Vagina (tissue), 2 donors: Measurements from ENCODE around the gene PFN4.

Experiments used
- POLR2A ChIP-seq, 2 donors: fragments of 450-650 bp; IDR thresholded peaks; one replicate each; pipeline ENCODE4 v1.6.1; 2017; ENCODE audit warnings: antibody characterized with exemption in 2 of 2, mild to moderate bottlenecking in 2 of 2, moderate library complexity in 2 of 2
- TF ChIP-seq, protein P1 (sequence below), 3 experiments: fragments of 450-650 bp in 2 of 3; fragments of 200-600 bp in 1 of 3; sonication (generic) in 1 of 3; IDR thresholded peaks; one replicate each; pipeline ENCODE4 v1.5.1; 2017 to 2019; ENCODE audit warnings: antibody characterized with exemption in 3 of 3, mild to moderate bottlenecking in 2 of 3, moderate library complexity in 2 of 3

- TF ChIP-seq, protein P1, sequence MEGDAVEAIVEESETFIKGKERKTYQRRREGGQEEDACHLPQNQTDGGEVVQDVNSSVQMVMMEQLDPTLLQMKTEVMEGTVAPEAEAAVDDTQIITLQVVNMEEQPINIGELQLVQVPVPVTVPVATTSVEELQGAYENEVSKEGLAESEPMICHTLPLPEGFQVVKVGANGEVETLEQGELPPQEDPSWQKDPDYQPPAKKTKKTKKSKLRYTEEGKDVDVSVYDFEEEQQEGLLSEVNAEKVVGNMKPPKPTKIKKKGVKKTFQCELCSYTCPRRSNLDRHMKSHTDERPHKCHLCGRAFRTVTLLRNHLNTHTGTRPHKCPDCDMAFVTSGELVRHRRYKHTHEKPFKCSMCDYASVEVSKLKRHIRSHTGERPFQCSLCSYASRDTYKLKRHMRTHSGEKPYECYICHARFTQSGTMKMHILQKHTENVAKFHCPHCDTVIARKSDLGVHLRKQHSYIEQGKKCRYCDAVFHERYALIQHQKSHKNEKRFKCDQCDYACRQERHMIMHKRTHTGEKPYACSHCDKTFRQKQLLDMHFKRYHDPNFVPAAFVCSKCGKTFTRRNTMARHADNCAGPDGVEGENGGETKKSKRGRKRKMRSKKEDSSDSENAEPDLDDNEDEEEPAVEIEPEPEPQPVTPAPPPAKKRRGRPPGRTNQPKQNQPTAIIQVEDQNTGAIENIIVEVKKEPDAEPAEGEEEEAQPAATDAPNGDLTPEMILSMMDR (IDR thresholded peaks at IDR 0.05), result no peak
- no peak for TF ChIP-seq POLR2A (IDR thresholded peaks at IDR 0.05)
These were observed 34.2 kb downstream of the PFN4 start for GRCh38 chr2:24088821-24089359.
